ENCODE data around the gene TFB1M.

DNA sequence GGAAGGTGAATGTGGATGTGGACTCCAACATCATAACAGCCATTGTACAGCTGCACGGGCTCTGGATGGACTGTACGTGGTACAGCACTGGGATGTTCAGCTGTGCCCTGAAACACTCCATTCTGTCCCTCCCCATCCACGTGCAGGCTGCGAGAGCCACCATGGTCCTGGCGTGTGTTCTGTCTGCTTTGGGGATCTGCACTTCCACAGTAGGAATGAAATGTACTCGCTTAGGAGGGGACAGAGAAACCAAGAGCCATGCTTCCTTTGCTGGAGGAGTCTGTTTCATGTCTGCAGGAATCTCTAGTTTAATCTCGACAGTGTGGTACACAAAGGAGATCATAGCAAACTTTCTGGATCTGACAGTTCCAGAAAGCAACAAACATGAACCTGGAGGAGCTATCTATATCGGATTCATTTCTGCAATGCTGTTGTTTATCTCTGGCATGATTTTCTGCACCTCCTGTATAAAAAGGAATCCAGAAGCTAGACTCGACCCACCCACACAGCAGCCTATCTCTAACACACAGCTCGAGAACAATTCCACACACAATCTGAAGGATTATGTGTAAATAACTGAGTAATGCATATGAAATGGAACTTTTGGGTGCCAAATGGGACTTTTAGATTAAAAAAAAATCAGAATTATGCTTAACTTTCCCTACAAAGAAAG lies 38.3 kb downstream of the TFB1M start:
- TF ChIP-seq, protein P1, sequence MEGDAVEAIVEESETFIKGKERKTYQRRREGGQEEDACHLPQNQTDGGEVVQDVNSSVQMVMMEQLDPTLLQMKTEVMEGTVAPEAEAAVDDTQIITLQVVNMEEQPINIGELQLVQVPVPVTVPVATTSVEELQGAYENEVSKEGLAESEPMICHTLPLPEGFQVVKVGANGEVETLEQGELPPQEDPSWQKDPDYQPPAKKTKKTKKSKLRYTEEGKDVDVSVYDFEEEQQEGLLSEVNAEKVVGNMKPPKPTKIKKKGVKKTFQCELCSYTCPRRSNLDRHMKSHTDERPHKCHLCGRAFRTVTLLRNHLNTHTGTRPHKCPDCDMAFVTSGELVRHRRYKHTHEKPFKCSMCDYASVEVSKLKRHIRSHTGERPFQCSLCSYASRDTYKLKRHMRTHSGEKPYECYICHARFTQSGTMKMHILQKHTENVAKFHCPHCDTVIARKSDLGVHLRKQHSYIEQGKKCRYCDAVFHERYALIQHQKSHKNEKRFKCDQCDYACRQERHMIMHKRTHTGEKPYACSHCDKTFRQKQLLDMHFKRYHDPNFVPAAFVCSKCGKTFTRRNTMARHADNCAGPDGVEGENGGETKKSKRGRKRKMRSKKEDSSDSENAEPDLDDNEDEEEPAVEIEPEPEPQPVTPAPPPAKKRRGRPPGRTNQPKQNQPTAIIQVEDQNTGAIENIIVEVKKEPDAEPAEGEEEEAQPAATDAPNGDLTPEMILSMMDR (conservative IDR thresholded peaks at IDR 0.05), result no peak
- TF ChIP-seq EZH2 (IDR thresholded peaks at IDR 0.05; ENCODE audit: low read depth), result no peak
